Retinal pigment epithelial cell (primary cell): ENCODE data around the gene GRIP2.

Experiments used
- DNase-seq: peaks from one replicate; pipeline ENCODE4 v3.0.0-alpha.2; 2010; ENCODE audit warnings: low read depth
- H3K4me3 ChIP-seq: 2 replicates; pipeline ENCODE4 v1.5.1; 2011; ENCODE audit warnings: mild to moderate bottlenecking, low read length, control low read depth, moderate library complexity
- TF ChIP-seq, protein P1 (sequence below): conservative IDR thresholded peaks from 2 replicates; pipeline ENCODE4 v1.5.1; 2011; ENCODE audit warnings: low read depth, low read length, control low read depth, inconsistent platforms

Gene GRIP2

DNA sequence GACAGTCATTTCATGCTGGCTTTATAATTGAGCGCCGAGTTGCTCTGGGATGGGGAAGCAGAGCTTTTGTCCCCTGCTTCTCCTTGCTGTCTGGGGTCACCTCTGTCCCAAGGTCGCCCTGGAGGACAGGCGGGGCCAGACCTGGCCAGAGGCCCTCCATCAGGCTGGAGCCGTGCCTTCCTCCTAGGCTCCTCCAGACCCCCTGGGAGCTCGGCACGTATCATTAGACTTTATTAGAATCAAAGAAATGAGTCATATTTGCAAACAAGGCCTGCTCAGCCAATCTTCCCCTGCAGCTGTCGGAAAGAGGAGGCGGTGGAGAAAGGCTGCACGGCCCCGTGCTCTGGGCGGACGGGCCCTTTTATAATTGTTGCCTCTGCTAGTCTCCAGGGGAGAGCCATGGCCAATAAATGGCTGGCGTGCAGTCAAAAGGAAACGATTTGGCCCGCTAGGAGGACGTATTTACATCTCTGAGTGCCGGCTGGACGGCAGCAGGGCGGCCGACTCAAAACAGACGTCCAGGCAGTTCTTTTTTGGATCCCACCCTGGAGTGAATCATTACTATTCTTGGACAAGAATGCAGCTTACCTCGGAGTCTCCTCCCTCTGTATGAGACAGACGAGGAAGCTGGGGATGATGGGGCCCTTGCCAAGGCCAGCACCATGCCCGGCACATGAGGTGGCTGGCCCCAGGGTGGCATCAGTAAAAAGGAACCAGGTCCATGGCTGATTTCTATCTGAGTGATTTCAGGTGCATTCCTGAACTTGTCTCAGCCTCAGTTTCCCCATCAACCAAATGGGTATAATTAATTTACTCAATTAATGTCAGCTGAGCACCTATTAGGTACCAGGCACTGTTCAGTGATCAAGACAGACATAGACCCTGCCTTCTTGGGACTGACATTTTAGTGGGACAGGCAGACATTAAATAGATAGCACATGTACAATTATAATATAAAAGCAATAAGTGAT lies 87.1 kb downstream of the GRIP2 start:
- peak; percentile 76 for DNase-seq
- H3K4me3 ChIP-seq: no peak overlapping the region
- TF ChIP-seq, protein P1, sequence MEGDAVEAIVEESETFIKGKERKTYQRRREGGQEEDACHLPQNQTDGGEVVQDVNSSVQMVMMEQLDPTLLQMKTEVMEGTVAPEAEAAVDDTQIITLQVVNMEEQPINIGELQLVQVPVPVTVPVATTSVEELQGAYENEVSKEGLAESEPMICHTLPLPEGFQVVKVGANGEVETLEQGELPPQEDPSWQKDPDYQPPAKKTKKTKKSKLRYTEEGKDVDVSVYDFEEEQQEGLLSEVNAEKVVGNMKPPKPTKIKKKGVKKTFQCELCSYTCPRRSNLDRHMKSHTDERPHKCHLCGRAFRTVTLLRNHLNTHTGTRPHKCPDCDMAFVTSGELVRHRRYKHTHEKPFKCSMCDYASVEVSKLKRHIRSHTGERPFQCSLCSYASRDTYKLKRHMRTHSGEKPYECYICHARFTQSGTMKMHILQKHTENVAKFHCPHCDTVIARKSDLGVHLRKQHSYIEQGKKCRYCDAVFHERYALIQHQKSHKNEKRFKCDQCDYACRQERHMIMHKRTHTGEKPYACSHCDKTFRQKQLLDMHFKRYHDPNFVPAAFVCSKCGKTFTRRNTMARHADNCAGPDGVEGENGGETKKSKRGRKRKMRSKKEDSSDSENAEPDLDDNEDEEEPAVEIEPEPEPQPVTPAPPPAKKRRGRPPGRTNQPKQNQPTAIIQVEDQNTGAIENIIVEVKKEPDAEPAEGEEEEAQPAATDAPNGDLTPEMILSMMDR: no peak

DNA sequence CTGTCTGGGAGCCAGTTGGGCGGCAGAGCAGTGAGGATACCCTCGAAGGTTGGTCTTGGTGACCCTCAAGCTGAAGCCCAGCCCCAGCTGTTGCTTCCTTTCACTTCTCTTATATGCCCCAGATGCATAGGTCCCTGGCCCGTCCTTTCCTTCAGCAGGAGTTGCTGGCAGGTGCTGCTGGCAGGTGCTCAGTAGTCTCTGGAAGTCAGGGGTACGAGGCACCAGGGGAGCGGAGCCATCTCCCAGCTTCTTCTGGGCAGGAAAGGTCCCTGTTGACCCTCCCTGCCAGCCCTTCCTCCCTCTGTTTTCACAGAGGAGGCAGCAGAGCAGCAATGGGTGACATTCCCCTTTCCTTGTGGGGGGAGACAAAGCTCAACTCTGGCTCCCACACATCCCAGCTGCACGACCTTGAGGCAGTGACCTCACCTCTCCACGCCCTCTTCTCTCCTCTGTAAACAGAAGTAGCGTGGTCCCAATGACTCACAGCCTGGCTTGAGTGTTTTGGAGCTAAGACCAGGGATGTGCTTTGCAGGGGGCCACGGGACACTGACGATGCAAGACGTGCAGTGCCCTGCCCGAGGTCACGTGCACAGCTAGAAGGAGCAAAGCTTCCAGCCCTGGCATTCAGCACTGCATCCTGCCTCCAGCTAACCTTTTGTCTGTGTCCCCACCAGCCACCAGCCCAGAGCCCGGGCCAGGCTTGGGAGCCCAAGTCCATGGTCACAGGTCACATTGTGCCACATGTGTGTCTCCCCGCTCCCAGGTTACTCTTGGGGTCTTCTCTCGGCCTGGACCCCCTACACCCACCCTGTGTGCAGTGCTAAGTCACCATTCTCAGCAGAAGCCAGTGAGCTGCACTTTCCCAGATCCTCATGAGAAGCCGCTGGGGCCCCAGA lies 88.0 kb downstream of the GRIP2 start:
- TF ChIP-seq, protein P1: no peak
- no peak for DNase-seq
- no peak overlapping the region for H3K4me3 ChIP-seq

DNA sequence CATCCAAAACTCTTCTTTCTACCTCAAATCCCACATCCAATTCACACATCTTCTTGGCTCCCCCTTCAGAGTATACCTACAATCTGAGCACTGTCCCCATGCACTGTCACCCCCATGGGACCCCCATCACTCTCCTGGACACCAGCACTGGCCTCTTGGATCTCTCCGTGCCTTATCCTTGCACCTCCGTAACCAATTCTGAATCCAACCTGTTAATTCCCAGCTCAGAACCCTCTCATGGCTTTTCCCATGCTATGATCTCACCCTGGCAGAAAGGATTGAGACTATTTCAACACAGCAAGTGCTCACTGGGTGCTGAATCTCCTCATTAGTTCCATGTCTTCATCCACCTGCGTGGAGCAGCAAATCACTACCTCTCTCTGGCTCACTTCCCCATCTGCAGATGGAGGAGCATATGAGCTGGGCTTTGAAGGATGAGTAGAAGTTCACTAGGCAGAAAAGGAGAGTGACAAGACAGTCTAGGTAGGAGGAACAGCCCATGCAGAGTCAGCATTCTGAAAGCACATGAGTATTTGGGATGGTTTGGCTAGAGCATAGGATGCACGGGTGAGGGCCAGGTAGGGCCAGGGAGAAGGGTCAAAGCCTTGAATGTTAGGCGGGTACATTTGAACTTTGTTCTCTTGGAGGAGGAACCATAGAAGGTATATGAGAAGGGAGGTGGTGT lies 89.1 kb downstream of the GRIP2 start:
- TF ChIP-seq, protein P1: no peak
- DNase-seq: no peak
- H3K4me3 ChIP-seq: no peak overlapping the region

DNA sequence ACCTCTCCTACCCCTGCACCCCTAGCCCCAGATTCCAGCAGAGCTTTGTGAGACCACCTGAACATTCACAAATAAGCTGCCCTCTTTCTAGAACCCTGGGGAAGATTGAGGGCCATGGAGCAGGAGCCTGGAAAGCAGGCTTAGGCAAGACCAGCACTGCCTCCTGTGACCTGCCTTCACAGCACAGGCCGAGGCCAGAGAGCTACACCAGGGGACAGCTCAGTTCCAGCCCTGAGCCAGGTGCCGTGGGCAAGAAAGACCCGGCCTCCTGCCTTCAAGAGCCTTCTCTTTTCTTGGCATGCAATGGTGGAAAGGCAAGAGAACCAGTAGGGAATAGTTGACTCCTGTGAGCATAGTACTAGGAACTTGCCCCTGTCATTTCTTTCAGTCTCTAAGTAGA lies 89.6 kb downstream of the GRIP2 start:
- TF ChIP-seq, protein P1: no peak
- H3K4me3 ChIP-seq: no peak overlapping the region
- DNase-seq: no peak

DNA sequence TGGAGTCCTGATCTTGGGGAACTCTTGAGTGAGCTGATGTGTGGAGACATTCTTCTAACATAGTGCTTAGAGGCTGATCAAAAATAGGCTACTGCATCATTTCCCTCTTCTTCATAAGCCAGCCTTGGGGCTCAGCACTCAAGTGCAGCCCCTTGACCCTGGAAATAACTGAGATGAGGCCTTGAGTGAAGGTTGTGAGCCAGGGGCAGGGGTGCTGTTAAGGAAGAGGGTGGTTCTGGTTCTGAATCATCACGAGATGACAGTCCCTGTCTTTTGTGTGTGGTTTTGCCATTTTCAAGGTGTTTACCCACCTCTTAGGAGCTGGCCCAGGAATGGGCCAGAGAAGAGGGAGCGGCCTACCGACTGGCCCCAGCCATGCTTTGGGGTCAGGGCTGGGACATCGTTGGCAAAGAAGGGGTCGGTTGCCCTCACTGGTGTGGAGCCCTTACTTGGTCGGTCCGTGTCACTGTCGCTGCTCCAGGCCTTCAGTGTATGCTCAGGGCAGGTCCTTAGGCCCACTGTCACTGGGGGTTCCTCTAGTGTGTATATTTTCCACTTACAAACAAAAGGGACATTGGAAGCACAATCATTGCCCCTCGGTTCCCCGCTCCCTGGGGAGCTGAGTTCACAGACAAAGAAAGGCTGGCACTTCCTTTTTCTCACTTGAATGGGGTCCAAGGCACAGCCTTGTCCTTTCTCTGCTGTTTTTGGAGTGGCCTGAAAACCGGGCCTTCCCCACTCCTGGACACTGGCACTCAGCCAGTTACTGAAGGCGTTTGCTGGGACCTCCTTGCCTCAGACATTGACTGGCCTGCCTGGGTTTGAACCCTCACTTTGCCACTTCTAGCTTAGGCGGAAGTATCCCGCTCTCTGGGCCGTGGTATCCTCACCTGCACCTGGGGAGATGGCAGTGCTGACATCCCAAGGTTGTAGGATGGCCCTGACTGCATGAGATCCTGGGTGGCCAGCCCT lies 91.1 kb downstream of the GRIP2 start:
- no peak overlapping the region for H3K4me3 ChIP-seq
- TF ChIP-seq, protein P1: no peak
- no peak for DNase-seq

DNA sequence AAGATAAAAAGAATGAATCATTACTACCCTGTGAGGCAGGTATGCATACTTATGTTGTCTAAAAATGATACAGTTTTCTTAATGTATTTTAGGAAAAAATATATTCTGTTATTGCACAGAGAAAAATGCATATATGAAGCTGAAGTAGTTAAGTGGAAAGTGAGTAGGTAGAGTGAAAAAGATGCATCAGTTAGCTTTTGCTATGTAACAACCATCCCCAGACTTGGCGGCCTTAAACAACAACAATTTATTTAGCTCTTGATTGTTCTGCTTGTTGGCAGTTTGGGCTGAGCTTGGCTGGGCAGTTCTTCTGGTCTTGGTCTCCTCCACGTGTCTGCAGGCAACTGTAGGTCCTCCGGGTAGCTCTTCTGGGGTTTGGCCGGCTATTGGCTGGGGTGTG lies 92.1 kb downstream of the GRIP2 start:
- TF ChIP-seq, protein P1: no peak
- no peak for DNase-seq
- H3K4me3 ChIP-seq: no peak overlapping the region
